Left cardiac atrium (tissue), 4 donors: ENCODE data around the gene GMPR2. TPM values are rescaled to one million over a fixed set of nuclear protein-coding genes. Genes with fewer than 3 reads are reported as not detected.

ENCODE experiments used
- ATAC-seq, 2 donors: fragments of 200-7000 bp; cut with Tn5 transposase; one replicate each; pipeline ENCODE4 v1.9.1; 2020; ENCODE audit warnings: mild to moderate bottlenecking in 2 of 2, moderate library complexity in 2 of 2
- DNase-seq: peaks from one replicate; pipeline ENCODE4 v3.0.0-alpha.2; 2020
- intact Hi-C, 2 donors: fragments of 100-400 bp; cut with DNase I; formaldehyde crosslinking; loops; one replicate each; pipeline versions ENCODE4 v1.14.1 to v1.15.1; 2022 to 2023
- total RNA-seq, 2 donors: library from RNA; stranded (reverse); fragmentation: NEBNext Ultra II Directional; extraction: Animal tissue kit (Norgen Biotek cat#: 25700); gene quantifications; one replicate each; pipeline ENCODE4 v1.2.1, GENCODE V29; 2021
- donor health status: DM: no; HTN: yes; CAD: no.
- donor health status: DM: no; HTN: yes; CAD: no; lungs with severe emphysema.
- donor health status: DM: yes; HTN: yes; CAD: no.
- donor health status: Dilated cardiomyopathy.

The GMPR2 gene
- total RNA-seq, 2 donors from 2014 or later, result 24.1 to 34.1 TPM

- DNase-seq, result peak; percentile 38
- intact Hi-C loops, result no loop called here
- peak; percentile 21 to 31 for ATAC-seq
These were observed 26.7 kb downstream of the GMPR2 start for GRCh38 chr14:24259282-24260025.

- ATAC-seq, result no peak
- intact Hi-C loops, result no loop called here
These were observed 27.5 kb downstream of the GMPR2 start for GRCh38 chr14:24260026-24260779.

GRCh38 chr14:24260780-24261157 lies 28.0 kb downstream of the GMPR2 start:
- ATAC-seq (no peak), DNase-seq (peak; percentile 3)
- intact Hi-C loops, result no loop called here

More at GRCh38 chr14:24260026-24260779, 27.5 kb downstream of the GMPR2 start:
- peak; percentile 12 for DNase-seq

- DNase-seq (peak; percentile 21), ATAC-seq (peak in 1 of 2 donors; percentile 16)
- intact Hi-C loops, result no loop called here
These were observed 28.7 kb downstream of the GMPR2 start for GRCh38 chr14:24261256-24261968.

GRCh38 chr14:24261969-24262327 lies 29.2 kb downstream of the GMPR2 start:
- ATAC-seq (no peak), DNase-seq (peak; percentile 17)
- intact Hi-C loops, result no loop called here

- ATAC-seq, result peak; percentile 27 to 29
- peak; percentile 19 for DNase-seq
- intact Hi-C loops, result no loop called here
These were observed 30.3 kb downstream of the GMPR2 start, which contains the start of gene TGM1 for GRCh38 chr14:24262821-24263733. TGM1 (minus strand) TSS chr14:24263177; CDS start chr14:24262352, 825 bp downstream.

GRCh38 chr14:24263848-24264247 lies 31.1 kb downstream of the GMPR2 start:
- intact Hi-C loops, result no loop called here
- DNase-seq (peak; percentile 9), ATAC-seq (no peak)

- ATAC-seq (peak; percentile 38 to 49), DNase-seq (peak; percentile 26)
- intact Hi-C loops, result no loop called here
These were observed 31.6 kb downstream of the GMPR2 start for GRCh38 chr14:24264298-24264697.

GRCh38 chr14:24266344-24267244 lies 33.9 kb downstream of the GMPR2 start:
- ATAC-seq (no peak), DNase-seq (peak; percentile 7)
- intact Hi-C loops, result no loop called here

- DNase-seq (peak; percentile 10), ATAC-seq (no peak)
- intact Hi-C loops, result no loop called here
These were observed 34.8 kb downstream of the GMPR2 start for GRCh38 chr14:24267516-24267915.

GRCh38 chr14:24268225-24268624 lies 35.5 kb downstream of the GMPR2 start:
- intact Hi-C loops, result no loop called here
- DNase-seq, result peak; percentile 10
- ATAC-seq, result no peak

GRCh38 chr14:24269368-24269767 lies 36.6 kb downstream of the GMPR2 start:
- no peak for DNase-seq
- ATAC-seq, result no peak
- intact Hi-C loops, result no loop called here

GRCh38 chr14:24269910-24270536 lies 37.3 kb downstream of the GMPR2 start:
- intact Hi-C loops, result no loop called here
- ATAC-seq (no peak), DNase-seq (no peak)

GRCh38 chr14:24270537-24271133 lies 37.9 kb downstream of the GMPR2 start:
- intact Hi-C loops, result no loop called here
- ATAC-seq (no peak), DNase-seq (no peak)

GRCh38 chr14:24271134-24271833 lies 38.6 kb downstream of the GMPR2 start, which contains the start of gene RABGGTA:
RABGGTA (minus strand) TSS chr14:24271597; CDS start chr14:24271115, 482 bp downstream.
- intact Hi-C loops, result no loop called here
- peak; percentile 91 to 98 for ATAC-seq

GRCh38 chr14:24271834-24272263 lies 39.1 kb downstream of the GMPR2 start:
- DNase-seq, result no peak
- intact Hi-C loops, result no loop called here
- no peak for ATAC-seq

More at GRCh38 chr14:24271134-24271833, 38.6 kb downstream of the GMPR2 start, which contains the start of gene RABGGTA:
- peak; percentile 88 for DNase-seq
